ENCODE results near the gene NOTUM. TPM values are rescaled to one million over a fixed set of nuclear protein-coding genes. Genes with fewer than 3 reads are reported as not detected.

Gene NOTUM
- not detected in 2 replicates for total RNA-seq
- not detected in 2 replicates for polyA plus RNA-seq
- not detected in 2 replicates for polyA plus RNA-seq (2011; cell fraction: cytosol; rRNA removed)
- not detected in 2 replicates for polyA plus RNA-seq (2011; cell fraction: nucleus; rRNA removed)
- not detected in 2 replicates for polyA plus RNA-seq (2012)
- polyA minus RNA-seq, result 0.06 and 0.24 TPM in 2 replicates
- 2.2 TPM for polyA minus RNA-seq (2011; cell fraction: cytosol; rRNA and poly(A)+ RNA removed)
- not detected in 2 replicates for polyA minus RNA-seq (2011; cell fraction: nucleus; rRNA and poly(A)+ RNA removed)
- not detected for Bru-seq, nascent RNA
- not detected for BruChase-seq, experiment 1, labeled RNA remaining after a 6-hour chase
- not detected for BruChase-seq, experiment 2, labeled RNA remaining after a 2-hour chase
- long read RNA-seq, result 0 reads

DNA sequence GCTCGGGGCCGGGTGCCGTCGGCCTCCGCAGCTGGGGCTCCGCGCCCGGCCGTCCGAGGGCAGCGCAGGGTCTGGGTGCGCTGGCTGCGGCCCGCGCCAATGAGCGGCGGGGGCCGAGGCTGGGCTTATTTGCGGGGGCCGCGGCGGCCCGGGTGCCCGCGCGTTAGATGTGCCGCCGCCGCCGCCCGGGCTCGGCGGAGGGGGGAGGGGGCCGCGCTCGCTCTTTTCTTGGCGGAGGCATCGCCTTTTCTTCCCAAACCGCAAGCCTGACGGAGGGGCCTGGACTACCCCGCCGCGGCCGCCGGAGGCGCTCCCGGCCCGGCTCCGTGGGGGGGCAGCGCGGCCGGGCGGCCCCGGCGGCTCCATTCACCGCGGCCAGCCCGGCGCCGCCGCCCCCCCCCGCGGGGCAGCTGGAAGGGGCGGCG, at the start of gene NOTUM:
Gene NOTUM, minus strand, starts transcription at position 101 of the 425 bp plus-strand sequence. CDS start 278 bp downstream, outside the sequence.
- H3K27me3 ChIP-seq (ENCODE audit: control insufficient read depth in 2 of 2, insufficient read depth in 2 of 2, low read length in 2 of 2), result peaks cover 36 to 50% of the 10 kb centered on the region in 2 experiments
- POLR2A ChIA-PET, result no interaction called here
- H3K79me2 ChIP-seq (ENCODE audit: control insufficient read depth, insufficient read depth, low read length), result no peaks in the 10 kb centered on the region
- H3K4me2 ChIP-seq (ENCODE audit: insufficient read depth, low read length), result no peak within 1 kb of the TSS
- dilution Hi-C loops (cut with MboI; ENCODE audit: extremely low pct_ligation_motif_present, low sequenced_read_pairs) (no loop called here), intact Hi-C loops (cut with micrococcal nuclease) (no loop called here)
- no peaks in the 10 kb centered on the region for H4K20me1 ChIP-seq (replicated peaks; ENCODE audit: control insufficient read depth, extremely low read depth, insufficient read depth, low read length)
- no peak for FAIRE-seq
- H3K36me3 ChIP-seq (ENCODE audit: control insufficient read depth in 2 of 2, extremely low read depth in 1 of 2, insufficient read depth in 2 of 2, low read length in 2 of 2), result no peaks in the 10 kb centered on the region
- DNase-seq (ENCODE audit: low read depth, low spot score), result no peak
- no peaks in the 10 kb centered on the region for H3K9me3 ChIP-seq (replicated peaks; ENCODE audit: control insufficient read depth, insufficient read depth, low read length)
- no TSS peak for BruUV-seq (replicated peaks)
- TF ChIP-seq, protein P1, sequence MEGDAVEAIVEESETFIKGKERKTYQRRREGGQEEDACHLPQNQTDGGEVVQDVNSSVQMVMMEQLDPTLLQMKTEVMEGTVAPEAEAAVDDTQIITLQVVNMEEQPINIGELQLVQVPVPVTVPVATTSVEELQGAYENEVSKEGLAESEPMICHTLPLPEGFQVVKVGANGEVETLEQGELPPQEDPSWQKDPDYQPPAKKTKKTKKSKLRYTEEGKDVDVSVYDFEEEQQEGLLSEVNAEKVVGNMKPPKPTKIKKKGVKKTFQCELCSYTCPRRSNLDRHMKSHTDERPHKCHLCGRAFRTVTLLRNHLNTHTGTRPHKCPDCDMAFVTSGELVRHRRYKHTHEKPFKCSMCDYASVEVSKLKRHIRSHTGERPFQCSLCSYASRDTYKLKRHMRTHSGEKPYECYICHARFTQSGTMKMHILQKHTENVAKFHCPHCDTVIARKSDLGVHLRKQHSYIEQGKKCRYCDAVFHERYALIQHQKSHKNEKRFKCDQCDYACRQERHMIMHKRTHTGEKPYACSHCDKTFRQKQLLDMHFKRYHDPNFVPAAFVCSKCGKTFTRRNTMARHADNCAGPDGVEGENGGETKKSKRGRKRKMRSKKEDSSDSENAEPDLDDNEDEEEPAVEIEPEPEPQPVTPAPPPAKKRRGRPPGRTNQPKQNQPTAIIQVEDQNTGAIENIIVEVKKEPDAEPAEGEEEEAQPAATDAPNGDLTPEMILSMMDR (IDR thresholded peaks at IDR 0.05; ENCODE audit: extremely low read depth in 1 of 2, insufficient read depth in 1 of 2, low read depth in 1 of 2, low read length in 2 of 2), result peak; percentile 10 to 28
- TF ChIP-seq POLR2A (IDR thresholded peaks at IDR 0.05; ENCODE audit: low read depth, low read length), result no peak
- no peak for TF ChIP-seq MYC (IDR thresholded peaks at IDR 0.05; ENCODE audit: low read depth, low read length)
- no peak for TF ChIP-seq FOS (IDR thresholded peaks at IDR 0.05; ENCODE audit: borderline replicate concordance, insufficient read depth, low read length)
- TF ChIP-seq EZH2 (IDR thresholded peaks at IDR 0.05; ENCODE audit: borderline replicate concordance, low read depth, low read length, severe bottlenecking), result peak; percentile 19
- TF ChIP-seq GATA2 (IDR thresholded peaks at IDR 0.05; ENCODE audit: insufficient read depth, insufficient read length, low read depth, low read length), result no peak
- TF ChIP-seq, protein P2, sequence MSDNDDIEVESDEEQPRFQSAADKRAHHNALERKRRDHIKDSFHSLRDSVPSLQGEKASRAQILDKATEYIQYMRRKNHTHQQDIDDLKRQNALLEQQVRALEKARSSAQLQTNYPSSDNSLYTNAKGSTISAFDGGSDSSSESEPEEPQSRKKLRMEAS (IDR thresholded peaks at IDR 0.05; ENCODE audit: insufficient read depth, insufficient read length), result no peak
- TF ChIP-seq JUN (IDR thresholded peaks at IDR 0.05; ENCODE audit: borderline replicate concordance, insufficient read depth, insufficient read length, low read depth), result no peak
- TF ChIP-seq POLR2AphosphoS5 (IDR thresholded peaks at IDR 0.05; ENCODE audit: insufficient read depth, low read depth, low read length), result no peak
- H2AFZ ChIP-seq (ENCODE audit: low read depth, low read length), result no peak within 1 kb of the TSS
- CTCF ChIA-PET, result interaction anchor here (2.1 to 2.6 kb wide), 4 partner anchors 15 to 69 kb away, joined by 18 to 345 read pairs (median 28); partner anchors contain the start of genes ASPSCR1, CENPX, LRRC45 and MAFG
- H3K4me1 ChIP-seq (ENCODE audit: control insufficient read depth, extremely low read depth, insufficient read depth, low read length), result no peaks in the 10 kb centered on the region
- H3K9me1 ChIP-seq (replicated peaks; ENCODE audit: control insufficient read depth, extremely low read depth, insufficient read depth, low read length), result no peaks in the 10 kb centered on the region
- H3K27ac ChIP-seq (ENCODE audit: insufficient read depth, low read depth, low read length), result no peak within 1 kb of the TSS
- H3K9ac ChIP-seq (replicated peaks; ENCODE audit: extremely low read depth, insufficient read depth, low read length), result no peak within 1 kb of the TSS
- H3K4me3 ChIP-seq (replicated peaks in 1 of 3; ENCODE audit: insufficient read depth in 1 of 3, low read depth in 1 of 3, low read length in 3 of 3), result no peak within 1 kb of the TSS

All from endothelial cell of umbilical vein (primary cell).